NB4 (cell line): ENCODE results near the gene HOXC4.

ENCODE experiments used
- MYC ChIP-seq: IDR thresholded peaks from 2 replicates; pipeline ENCODE4 v1.6.1; 2011; ENCODE audit warnings: low read depth, low read length
- POLR2A ChIP-seq: IDR thresholded peaks from 2 replicates; pipeline ENCODE4 v1.6.1; 2011; ENCODE audit warnings: mild to moderate bottlenecking; ENCODE audit not compliant: insufficient read length; ENCODE audit errors: extremely low read depth
- TF ChIP-seq, protein P1 (sequence below): IDR thresholded peaks from one replicate; pipeline ENCODE4 v1.5.1; 2012; ENCODE audit warnings: low read depth, low read length

DNA sequence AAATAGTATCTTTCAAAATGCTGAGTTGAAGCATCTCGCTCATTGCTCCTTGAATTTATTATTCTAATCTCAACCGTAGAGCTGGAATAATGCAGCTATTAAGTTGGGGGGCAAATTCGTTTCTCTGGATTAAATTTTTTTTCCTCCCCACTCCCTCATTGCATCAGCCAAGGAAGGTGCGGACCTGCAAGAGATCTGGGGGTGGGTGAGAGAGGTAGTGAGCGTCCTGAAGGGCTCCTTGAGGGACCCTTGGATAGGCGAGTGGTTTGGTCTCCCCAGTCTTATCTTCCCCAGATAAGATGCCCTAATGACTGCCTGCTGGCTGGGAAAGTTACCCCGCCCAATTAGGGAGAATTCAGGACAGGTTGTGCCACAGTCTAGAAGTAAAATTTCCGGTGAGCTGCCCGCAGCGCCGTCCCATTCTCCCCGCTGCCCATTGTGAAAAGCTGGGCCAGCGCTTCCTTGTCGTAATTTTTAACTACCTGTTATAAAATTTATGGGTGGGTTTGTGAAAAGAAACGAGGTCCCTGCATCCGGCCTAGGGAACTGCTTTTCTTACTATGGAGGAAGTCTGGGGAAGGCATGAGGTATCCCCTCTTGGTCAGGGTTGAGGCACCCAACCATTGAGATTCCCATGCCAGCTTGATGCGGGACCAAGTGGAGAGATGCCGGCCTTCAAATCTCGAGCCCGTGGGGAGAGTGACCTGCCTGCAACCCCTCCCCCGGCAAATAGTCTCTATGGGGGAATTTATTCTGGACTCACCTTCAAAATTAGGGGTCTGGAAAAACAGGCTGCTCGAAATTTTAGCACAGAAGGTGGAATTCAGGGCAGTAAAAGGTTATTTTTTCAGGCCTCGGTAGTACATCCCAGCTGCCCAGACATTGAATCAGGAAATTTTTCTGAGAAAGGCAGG is 38.4 kb upstream of the HOXC4 start:
- TF ChIP-seq, protein P1, sequence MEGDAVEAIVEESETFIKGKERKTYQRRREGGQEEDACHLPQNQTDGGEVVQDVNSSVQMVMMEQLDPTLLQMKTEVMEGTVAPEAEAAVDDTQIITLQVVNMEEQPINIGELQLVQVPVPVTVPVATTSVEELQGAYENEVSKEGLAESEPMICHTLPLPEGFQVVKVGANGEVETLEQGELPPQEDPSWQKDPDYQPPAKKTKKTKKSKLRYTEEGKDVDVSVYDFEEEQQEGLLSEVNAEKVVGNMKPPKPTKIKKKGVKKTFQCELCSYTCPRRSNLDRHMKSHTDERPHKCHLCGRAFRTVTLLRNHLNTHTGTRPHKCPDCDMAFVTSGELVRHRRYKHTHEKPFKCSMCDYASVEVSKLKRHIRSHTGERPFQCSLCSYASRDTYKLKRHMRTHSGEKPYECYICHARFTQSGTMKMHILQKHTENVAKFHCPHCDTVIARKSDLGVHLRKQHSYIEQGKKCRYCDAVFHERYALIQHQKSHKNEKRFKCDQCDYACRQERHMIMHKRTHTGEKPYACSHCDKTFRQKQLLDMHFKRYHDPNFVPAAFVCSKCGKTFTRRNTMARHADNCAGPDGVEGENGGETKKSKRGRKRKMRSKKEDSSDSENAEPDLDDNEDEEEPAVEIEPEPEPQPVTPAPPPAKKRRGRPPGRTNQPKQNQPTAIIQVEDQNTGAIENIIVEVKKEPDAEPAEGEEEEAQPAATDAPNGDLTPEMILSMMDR: no peak
- TF ChIP-seq POLR2A: no peak
- no peak for TF ChIP-seq MYC
